Measurements from ENCODE around the gene GPR39.

Gene GPR39

DNA sequence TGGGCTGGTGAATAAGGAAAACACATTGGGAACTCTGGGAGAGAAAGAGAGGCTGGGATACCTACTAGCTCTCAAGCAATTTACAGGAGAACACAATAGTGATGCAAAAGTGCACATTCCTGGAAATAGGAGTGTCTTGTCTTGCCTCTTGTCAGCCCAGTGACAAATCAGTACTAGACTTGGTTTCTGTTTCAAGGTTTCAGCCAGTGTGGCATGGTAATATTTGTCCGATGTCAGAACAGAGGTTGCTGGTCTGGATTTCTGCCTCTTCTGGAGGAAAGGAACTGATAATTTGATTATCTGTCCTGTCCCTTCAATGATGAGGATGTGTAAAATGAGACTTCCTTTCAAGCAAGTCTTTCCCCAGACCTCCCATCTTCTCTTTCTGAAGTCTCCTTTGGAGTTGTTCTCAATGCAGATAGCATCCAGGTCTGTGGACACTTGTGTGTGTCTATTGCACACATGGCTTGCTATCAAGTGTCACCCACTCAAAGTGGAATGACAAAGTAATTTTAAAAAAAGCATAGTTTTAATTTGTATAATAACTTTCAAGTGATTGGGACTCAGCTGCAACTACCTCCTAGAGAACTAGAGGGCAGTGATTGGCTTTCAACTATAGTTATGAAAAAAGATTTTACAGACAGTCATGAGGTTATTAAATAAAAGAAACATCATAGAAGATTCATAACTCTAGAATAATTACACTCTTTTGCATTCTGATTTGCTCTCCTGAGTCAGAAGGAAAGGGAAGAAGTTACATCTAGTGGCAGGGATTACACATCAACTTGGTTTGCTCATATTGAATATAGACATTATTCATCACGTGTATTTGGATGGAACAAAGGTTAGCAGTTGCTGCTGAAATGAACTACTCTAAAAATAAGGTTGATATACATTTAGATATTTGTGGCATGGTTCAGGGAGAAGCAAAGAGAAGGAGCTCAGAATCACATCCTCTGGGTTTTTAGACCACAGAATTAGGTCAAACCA lies 4.5 kb downstream of the GPR39 start:
- Mint-ChIP-seq H3K9me3 (peaks cover 7% of the 10 kb centered on the region), H3K36me3 (no peaks in the 10 kb centered on the region), H3K27me3 (peaks cover 17% of the 10 kb centered on the region), H3K4me1 (no peaks in the 10 kb centered on the region), H3K4me3 (no peak overlapping the region), H3K27ac (no peak overlapping the region)
- CTCF ChIA-PET, result no interaction called here
- no peak for DNase-seq

DNA sequence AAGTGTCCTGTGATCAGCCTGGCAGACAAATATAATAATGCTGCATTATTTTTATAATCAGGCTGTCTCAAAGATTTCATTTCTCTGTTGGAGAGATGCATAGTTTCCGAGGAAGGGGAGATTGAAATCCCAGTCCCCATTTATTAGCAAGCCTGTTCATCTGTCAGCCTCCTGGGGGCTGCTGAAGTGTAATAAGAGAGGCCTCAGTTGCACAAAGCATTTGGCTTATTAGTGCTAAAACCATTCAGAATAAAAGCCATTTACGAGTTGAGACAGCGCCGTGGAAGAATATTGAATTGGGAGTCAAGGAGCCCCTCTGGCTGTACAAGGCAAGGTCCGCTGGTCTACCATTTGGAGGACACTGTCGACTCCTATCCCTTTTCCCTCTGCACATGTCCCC lies 6.1 kb downstream of the GPR39 start:
- Mint-ChIP-seq H3K27me3 (peaks cover 1% of the 10 kb centered on the region), H3K9me3 (peaks cover 6% of the 10 kb centered on the region), H3K4me3 (no peak overlapping the region), H3K27ac (no peak overlapping the region), H3K36me3 (no peaks in the 10 kb centered on the region), H3K4me1 (no peaks in the 10 kb centered on the region)
- CTCF ChIA-PET, result no interaction called here
- DNase-seq, result no peak

DNA sequence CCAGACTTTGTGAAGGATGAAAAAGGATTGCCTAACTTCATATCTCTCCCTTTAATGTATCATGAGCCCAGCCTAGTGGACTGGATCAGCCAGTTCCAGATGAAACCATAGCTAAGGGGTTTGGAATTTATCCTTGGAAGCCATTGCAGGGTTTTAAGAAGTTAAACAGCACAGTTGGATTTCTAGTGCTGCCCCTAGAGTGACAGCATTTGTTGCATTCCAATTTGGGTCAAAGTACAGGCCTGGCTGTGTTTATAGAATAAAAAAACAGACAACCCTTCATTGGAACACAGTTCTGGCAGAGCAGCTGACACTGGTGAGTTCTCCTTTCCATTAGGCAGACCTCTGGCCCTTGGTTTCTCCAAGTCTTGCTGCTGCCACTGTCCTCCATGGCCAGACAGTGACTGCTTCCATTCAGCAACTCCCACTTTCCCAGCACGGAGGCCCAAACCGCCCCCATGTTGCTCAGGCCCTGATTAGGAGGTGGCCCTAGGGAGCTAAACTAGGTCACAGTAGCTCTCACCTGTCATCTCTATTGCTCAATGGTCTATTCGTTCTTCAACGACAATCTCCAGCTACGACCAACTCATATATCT lies 8.0 kb downstream of the GPR39 start:
- no peak overlapping the region for H3K4me3 Mint-ChIP-seq
- no peaks in the 10 kb centered on the region for H3K36me3 Mint-ChIP-seq
- no peaks in the 10 kb centered on the region for H3K27me3 Mint-ChIP-seq
- no peak overlapping the region for H3K27ac Mint-ChIP-seq
- no peak for DNase-seq
- H3K9me3 Mint-ChIP-seq, result peaks cover 4% of the 10 kb centered on the region
- CTCF ChIA-PET, result no interaction called here
- H3K4me1 Mint-ChIP-seq, result no peaks in the 10 kb centered on the region

DNA sequence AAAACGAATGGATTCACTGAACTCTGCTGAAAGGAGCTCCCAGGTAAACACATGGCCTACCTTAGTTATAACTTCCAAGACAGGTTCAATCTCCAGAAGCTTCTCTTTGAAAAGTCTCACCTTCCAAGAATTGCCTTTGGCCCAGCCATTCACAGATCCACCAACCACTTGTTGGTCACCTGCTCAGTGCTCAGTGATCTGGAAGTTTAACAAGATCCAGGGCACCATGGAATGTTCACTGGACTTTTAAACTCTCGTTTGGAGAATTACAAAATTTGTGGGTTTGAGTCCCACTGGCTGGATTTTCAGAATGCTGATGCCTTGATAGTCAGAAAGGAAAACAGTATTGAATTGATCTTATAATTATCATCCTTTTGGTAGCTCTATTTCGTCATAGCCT lies 9.4 kb downstream of the GPR39 start:
- DNase-seq, result no peak
- CTCF ChIA-PET, result no interaction called here
- no peaks in the 10 kb centered on the region for H3K36me3 Mint-ChIP-seq
- H3K4me1 Mint-ChIP-seq, result no peaks in the 10 kb centered on the region
- H3K4me3 Mint-ChIP-seq, result no peak overlapping the region
- no peaks in the 10 kb centered on the region for H3K27me3 Mint-ChIP-seq
- peaks cover 2% of the 10 kb centered on the region for H3K9me3 Mint-ChIP-seq
- H3K27ac Mint-ChIP-seq, result no peak overlapping the region

DNA sequence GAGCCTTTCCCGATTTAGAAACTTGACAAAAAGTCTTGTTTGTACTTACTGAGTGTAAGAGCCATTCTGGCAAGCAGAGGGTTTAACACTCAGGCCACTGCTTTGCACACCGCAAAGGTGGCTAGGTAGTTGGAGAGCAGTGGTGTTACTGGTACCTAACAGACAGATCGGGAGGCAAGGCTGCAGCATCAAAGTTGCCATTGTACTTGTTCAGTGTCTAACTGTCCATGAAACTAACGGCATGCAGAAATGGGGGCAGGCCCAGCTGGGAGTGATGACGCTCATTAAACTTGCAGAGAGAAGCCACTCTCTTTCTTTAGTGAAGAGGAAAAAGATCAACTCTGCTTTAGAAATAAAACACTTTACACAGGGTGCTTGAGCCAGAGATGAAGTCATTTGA lies 10.1 kb downstream of the GPR39 start:
- Mint-ChIP-seq H3K4me3 (no peak overlapping the region), H3K27ac (no peak overlapping the region), H3K27me3 (no peaks in the 10 kb centered on the region), H3K36me3 (no peaks in the 10 kb centered on the region), H3K4me1 (no peaks in the 10 kb centered on the region), H3K9me3 (peaks cover 5% of the 10 kb centered on the region)
- CTCF ChIA-PET, result no interaction called here
- DNase-seq, result no peak

DNA sequence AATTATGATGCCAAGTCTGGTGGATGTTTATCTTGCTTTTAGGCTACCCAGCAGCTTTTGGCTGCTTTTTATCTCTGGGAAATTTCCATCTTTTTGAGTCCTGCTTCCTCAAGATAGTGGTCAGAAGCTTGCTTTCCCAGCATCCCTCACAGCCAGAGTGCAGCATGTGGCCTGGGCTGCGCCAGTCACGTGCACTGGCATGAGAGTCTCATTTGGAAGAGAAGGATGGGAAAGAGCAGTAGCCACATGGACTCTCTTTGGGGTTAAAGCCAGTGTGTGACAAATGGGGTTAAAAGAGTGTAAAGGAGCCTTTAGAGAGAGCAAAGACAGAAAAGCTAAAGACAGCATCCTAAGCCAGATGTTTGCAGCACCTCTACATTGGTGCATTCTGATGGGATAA lies 12.7 kb downstream of the GPR39 start:
- H3K27me3 Mint-ChIP-seq, result no peaks in the 10 kb centered on the region
- CTCF ChIA-PET, result no interaction called here

DNA sequence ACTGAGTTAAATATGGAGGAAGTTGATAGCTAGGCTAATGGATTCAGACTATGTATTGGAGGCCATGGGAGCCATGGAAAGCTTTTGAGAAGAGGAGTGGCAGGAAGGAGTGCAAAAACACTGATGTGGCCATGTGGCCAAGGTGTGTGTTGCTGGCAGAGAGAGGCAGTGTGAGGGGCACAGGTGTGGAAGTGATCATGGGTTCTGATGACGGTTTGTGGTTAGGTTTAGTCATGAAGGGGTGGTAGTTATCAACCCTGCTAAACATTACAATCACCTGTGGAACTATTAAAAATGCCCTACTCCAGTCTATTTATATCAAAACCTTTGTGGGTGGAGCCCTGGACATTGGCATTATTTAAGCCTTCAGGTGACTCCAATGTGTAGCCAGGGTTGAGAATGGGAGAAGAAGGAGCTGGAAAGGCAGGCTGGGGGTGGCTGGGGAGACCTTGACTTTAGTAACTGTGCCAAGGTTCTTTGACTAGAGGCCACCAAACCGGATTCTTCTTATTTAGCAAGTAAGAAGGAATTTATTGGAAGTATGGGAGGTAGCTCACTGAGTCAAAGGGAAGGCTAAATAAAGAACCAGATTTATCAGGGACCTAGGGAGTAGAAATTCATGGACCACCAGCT lies 13.5 kb downstream of the GPR39 start:
- CTCF ChIA-PET, result no interaction called here
- H3K27me3 Mint-ChIP-seq, result no peaks in the 10 kb centered on the region
- H3K27ac Mint-ChIP-seq, result no peak overlapping the region

More for the DNA sequence above, 12.7 kb downstream of the GPR39 start:
- Mint-ChIP-seq H3K4me1 (no peaks in the 10 kb centered on the region), H3K9me3 (peaks cover 7% of the 10 kb centered on the region), H3K36me3 (no peaks in the 10 kb centered on the region), H3K4me3 (no peak overlapping the region), H3K27ac (no peak overlapping the region)
- no peak for DNase-seq

DNA sequence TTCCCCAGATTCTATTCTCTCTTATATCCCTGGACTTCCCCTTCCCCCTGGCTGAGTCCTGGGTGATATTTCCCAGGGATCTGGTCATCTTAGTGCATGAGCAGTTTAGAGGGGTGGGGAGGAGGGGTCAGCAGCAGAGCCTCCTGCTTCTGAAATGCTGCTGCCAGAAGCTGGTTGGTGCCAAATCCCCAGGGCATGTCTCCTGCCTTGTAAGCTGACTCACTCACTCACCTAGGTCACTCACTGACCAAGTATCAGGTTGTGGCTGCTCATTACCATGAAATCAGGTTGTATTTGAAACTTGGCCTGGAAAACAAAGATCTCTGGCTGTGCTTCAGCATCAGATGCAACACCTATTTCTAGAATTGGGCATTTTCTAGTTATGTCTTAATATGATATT lies 14.3 kb downstream of the GPR39 start:
- DNase-seq, result no peak
- Mint-ChIP-seq H3K9me3 (peaks cover 7% of the 10 kb centered on the region), H3K27me3 (no peaks in the 10 kb centered on the region), H3K36me3 (no peaks in the 10 kb centered on the region), H3K4me1 (no peaks in the 10 kb centered on the region), H3K4me3 (no peak overlapping the region), H3K27ac (no peak overlapping the region)
- CTCF ChIA-PET, result no interaction called here

More for the DNA sequence above, 13.5 kb downstream of the GPR39 start:
- Mint-ChIP-seq H3K9me3 (peaks cover 7% of the 10 kb centered on the region), H3K36me3 (no peaks in the 10 kb centered on the region), H3K4me3 (no peak overlapping the region), H3K4me1 (no peaks in the 10 kb centered on the region)
- no peak for DNase-seq

DNA sequence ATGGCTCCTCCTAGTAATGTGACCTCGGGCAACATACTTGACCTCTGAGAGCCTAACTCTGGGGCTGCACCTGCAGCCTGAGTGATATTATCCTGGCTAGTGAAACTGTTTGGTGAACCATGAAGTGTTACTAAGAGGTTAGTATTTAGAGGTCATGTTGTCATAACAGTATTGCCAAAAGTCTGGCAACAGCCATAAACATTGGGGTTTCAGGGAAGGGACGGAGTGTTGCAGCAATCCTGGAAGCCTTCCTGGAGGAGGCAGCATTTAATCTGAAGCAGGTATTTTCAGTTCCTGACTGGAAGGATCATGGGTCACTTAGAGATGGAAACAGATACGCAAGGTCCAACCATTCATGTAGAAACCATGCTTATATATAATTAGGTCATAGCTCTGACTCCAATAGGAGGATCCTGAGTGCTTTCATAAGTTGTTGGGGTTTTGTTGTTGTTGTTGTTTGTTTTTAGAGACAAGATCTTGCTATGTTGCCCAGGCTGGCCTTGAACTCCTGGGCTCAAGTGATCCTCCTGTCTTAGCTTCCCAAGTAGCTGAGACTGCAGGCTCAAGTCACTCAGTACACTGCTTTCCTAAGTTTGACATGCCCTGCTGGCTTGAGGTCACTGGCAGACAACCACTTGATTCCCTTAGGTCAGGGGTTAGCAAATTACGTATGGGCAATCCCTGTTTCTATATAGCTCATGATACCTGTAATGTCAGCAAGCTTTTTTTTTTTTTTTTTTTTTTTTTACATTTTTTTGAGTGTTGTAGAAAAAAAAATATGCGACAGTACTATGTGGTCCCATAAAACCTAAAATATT lies 21.5 kb downstream of the GPR39 start:
- H3K27me3 Mint-ChIP-seq, result no peaks in the 10 kb centered on the region
- CTCF ChIA-PET, result no interaction called here

DNA sequence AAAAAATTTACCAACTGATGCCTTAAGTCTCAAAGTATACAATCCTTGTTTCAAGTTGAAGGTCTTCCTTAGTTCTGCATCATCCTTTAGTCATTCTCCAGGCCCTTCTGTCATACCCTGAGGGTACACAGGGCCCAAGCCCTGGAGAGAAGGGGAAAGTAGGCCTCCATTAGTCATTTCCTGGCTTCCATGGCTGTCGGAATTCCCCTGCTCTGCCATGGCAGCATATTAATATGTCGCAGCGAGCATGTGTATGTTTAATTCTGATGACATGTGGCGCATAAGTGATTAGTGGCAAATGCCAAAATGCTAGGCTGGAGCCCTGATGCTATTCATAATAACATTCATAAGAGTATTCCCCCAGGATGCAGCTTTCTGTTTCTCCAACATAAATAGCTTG lies 22.1 kb downstream of the GPR39 start:
- CTCF ChIA-PET, result no interaction called here
- no peak overlapping the region for H3K4me3 Mint-ChIP-seq
- DNase-seq, result no peak

More for the DNA sequence above, 21.5 kb downstream of the GPR39 start:
- H3K36me3 Mint-ChIP-seq, result no peaks in the 10 kb centered on the region
- H3K9me3 Mint-ChIP-seq, result peaks cover 8% of the 10 kb centered on the region
- no peak for DNase-seq
- H3K27ac Mint-ChIP-seq, result no peak overlapping the region
- H3K4me1 Mint-ChIP-seq, result no peaks in the 10 kb centered on the region
- H3K4me3 Mint-ChIP-seq, result no peak overlapping the region

DNA sequence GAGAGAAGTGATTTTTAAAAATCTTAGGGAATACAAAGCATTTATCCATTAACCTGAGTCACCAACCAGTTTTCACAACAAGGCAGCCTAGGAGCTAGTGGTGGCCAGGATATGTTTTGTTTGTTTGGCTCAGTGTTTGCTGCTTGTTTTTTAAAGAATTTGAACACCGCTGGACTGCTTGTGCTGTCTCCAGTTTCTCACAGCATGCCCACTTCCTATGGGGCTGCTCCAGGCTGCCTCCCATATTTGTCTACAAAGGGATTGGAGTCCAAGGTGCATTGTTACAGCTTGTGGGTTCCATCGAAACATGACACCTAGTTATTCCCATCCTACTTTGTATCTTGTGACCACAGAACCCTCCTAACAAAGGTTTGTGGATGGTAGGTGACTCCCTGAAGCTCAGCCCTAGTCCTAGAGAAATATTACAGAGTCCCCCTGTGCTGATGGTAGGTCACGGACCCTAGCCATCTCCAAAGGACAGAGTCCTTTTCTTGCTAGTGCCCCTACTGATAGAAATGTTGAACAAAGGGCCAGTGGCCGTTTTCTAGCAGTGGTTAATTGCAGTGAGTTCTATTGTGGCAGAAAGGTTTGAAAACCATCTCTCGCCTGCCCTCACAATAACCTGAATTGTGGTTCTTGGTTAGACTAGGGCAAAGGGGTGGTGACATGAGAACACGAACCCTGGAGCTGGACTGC lies 23.2 kb downstream of the GPR39 start:
- H3K27me3 Mint-ChIP-seq, result no peaks in the 10 kb centered on the region
- peaks cover 6% of the 10 kb centered on the region for H3K9me3 Mint-ChIP-seq
- H3K4me3 Mint-ChIP-seq, result no peak overlapping the region
- H3K4me1 Mint-ChIP-seq, result no peaks in the 10 kb centered on the region
- no peaks in the 10 kb centered on the region for H3K36me3 Mint-ChIP-seq
- no peak overlapping the region for H3K27ac Mint-ChIP-seq
- no peak for DNase-seq
- CTCF ChIA-PET, result no interaction called here

More for the DNA sequence above, 22.1 kb downstream of the GPR39 start:
- Mint-ChIP-seq H3K36me3 (no peaks in the 10 kb centered on the region), H3K9me3 (peaks cover 6% of the 10 kb centered on the region), H3K27me3 (no peaks in the 10 kb centered on the region), H3K4me1 (no peaks in the 10 kb centered on the region), H3K27ac (no peak overlapping the region)

DNA sequence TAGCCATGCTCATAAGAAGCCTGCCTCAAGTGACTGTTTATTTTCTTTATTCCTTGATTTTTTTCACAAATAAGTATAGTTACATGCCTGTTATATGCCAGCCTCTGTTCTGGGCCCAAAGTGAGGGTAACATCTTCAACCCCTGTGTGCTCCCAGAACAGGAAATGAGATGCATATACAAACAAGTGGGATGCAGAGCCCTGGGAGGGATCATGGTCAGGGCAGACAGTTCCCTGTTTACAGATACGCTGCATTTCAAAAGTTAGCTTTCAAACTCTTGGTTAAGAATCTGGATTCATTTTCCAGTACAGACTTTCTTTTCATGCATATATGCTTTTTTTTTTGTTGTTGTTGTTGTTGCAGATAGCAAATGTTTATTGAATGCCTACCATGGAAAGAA lies 24.4 kb downstream of the GPR39 start:
- H3K27me3 Mint-ChIP-seq, result no peaks in the 10 kb centered on the region
- H3K9me3 Mint-ChIP-seq, result peaks cover 6% of the 10 kb centered on the region
- no peak for DNase-seq
- H3K27ac Mint-ChIP-seq, result no peak overlapping the region
- H3K4me3 Mint-ChIP-seq, result no peak overlapping the region
- no peaks in the 10 kb centered on the region for H3K36me3 Mint-ChIP-seq
- H3K4me1 Mint-ChIP-seq, result no peaks in the 10 kb centered on the region
- CTCF ChIA-PET, result no interaction called here

DNA sequence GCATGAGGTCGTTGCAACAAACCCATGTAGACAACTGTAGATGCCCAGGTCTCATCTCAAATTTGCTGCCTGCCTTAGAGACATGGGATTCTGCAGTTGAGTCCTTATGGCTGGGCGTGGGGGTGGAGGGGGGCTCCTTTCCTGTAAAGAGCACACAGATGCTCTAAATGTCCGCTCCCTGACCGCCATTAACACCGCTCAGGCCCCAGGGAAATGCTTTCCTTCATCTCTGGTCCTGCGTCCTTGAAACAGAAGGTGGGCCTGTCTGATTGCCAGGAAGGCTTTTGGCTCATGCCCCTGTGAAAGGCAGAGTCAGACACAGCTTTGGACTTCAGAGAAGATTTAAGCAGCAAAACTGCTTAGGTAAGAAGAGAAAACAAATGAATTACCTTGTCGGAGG lies 25.7 kb downstream of the GPR39 start:
- Mint-ChIP-seq H3K27ac (no peak overlapping the region), H3K4me1 (no peaks in the 10 kb centered on the region)

DNA sequence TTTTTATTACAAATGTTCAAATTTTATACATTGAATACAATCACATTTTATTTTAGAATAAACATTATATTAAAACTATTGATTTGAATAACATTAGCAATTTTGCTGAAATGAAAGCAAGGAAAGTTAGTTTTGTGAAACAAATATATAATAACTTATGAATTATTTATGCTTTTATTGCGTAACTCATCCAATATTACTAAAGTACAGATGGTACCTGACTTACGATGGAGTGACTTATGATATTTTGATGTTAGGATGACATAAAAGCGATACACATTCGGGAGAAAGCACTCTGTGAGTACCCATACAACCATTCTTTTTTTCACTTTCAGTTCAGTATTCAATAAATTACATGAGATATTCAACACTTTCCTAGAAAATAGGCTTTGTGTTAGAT lies 26.5 kb downstream of the GPR39 start:
- Mint-ChIP-seq H3K36me3 (no peaks in the 10 kb centered on the region), H3K27ac (no peak overlapping the region), H3K4me3 (no peak overlapping the region), H3K27me3 (no peaks in the 10 kb centered on the region), H3K9me3 (no peaks in the 10 kb centered on the region), H3K4me1 (no peaks in the 10 kb centered on the region)
- CTCF ChIA-PET, result no interaction called here
- DNase-seq, result no peak

More for the DNA sequence above, 25.7 kb downstream of the GPR39 start:
- CTCF ChIA-PET, result no interaction called here
- Mint-ChIP-seq H3K9me3 (no peaks in the 10 kb centered on the region), H3K4me3 (no peak overlapping the region), H3K36me3 (no peaks in the 10 kb centered on the region), H3K27me3 (no peaks in the 10 kb centered on the region)
- no peak for DNase-seq

All from activated naive CD4-positive, alpha-beta T cell treated with anti-CD3 and anti-CD28 coated beads, Interleukin-2, amount 10 ng/mL, durations not matched to agents 7 days and 5 days (primary cell).